Measurements from ENCODE around the gene PGLYRP2.

PGLYRP2 gene

GRCh38 chr19:15453906-15454860 is 25.1 kb downstream of the PGLYRP2 start:
- no peak for DNase-seq

GRCh38 chr19:15453091-15453578 is 26.2 kb downstream of the PGLYRP2 start:
- DNase-seq, result no peak

GRCh38 chr19:15452111-15453047 is 26.9 kb downstream of the PGLYRP2 start:
- peak; percentile 52 for DNase-seq

- DNase-seq, result no peak
Observed at GRCh38 chr19:15450528-15450890, 28.8 kb downstream of the PGLYRP2 start.

- DNase-seq, result peak; percentile 88
Observed at GRCh38 chr19:15449620-15450527, 29.4 kb downstream of the PGLYRP2 start, which contains the start of gene WIZ. Gene WIZ, minus strand, starts transcription at chr19:15449956. Its CDS starts 1,649 bp downstream, at chr19:15448307.

GRCh38 chr19:15448778-15449619 is 30.3 kb downstream of the PGLYRP2 start:
- DNase-seq, result no peak

- DNase-seq, result no peak
Observed at GRCh38 chr19:15448044-15448777, 31.1 kb downstream of the PGLYRP2 start.

- DNase-seq, result no peak
Observed at GRCh38 chr19:15447057-15447456, 32.2 kb downstream of the PGLYRP2 start.

GRCh38 chr19:15445807-15446376 is 33.4 kb downstream of the PGLYRP2 start:
- DNase-seq, result no peak

- DNase-seq, result no peak
Observed at GRCh38 chr19:15445227-15445605, 34.1 kb downstream of the PGLYRP2 start.

- no peak for DNase-seq
Observed at GRCh38 chr19:15444505-15445226, 34.6 kb downstream of the PGLYRP2 start.

GRCh38 chr19:15443838-15444237 is 35.5 kb downstream of the PGLYRP2 start:
- no peak for DNase-seq

GRCh38 chr19:15443325-15443724 is 36.0 kb downstream of the PGLYRP2 start:
- no peak for DNase-seq

GRCh38 chr19:15442142-15442920 is 37.0 kb downstream of the PGLYRP2 start:
- DNase-seq, result no peak

GRCh38 chr19:15441317-15441716 is 38.0 kb downstream of the PGLYRP2 start:
- DNase-seq, result no peak

- DNase-seq, result no peak
Observed at GRCh38 chr19:15439821-15440641, 39.3 kb downstream of the PGLYRP2 start.

- DNase-seq, result no peak
Observed at GRCh38 chr19:15439078-15439799, 40.1 kb downstream of the PGLYRP2 start.

Data from activated CD4-positive, alpha-beta T cell treated with anti-CD3 and anti-CD28 coated beads for 48 hours (primary cell).